Neutrophil (primary cell): ENCODE measurements around the gene TSPAN10.

ENCODE experiments used
- H3K27ac ChIP-seq: fragments of 200-600 bp; sonication (generic); 2 replicates; pipeline ENCODE4 v1.5.1; 2016; ENCODE audit warnings: mild to moderate bottlenecking, moderate library complexity
- H3K27me3 ChIP-seq: fragments of 200-600 bp; sonication (generic); 2 replicates; pipeline ENCODE4 v1.6.0; 2016; ENCODE audit warnings: mild to moderate bottlenecking
- H3K36me3 ChIP-seq: fragments of 200-600 bp; sonication (generic); 2 replicates; pipeline ENCODE4 v1.5.1; 2017
- H3K4me1 ChIP-seq, 2 experiments: fragments of 200-600 bp in 1 of 2; sonication (generic) in 1 of 2; 1 replicate in 1 of 2; 2 replicates in 1 of 2; pipeline versions ENCODE4 v1.5.1 to v1.6.1; 2013 to 2016; ENCODE audit warnings: low read depth in 1 of 2, low read length in 1 of 2, mild to moderate bottlenecking in 1 of 2, moderate library complexity in 1 of 2; ENCODE audit not compliant: control insufficient read depth in 1 of 2, insufficient read depth in 1 of 2
- H3K4me3 ChIP-seq, 2 experiments: fragments of 200-600 bp in 1 of 2; sonication (generic) in 1 of 2; 1 replicate in 1 of 2; 2 replicates in 1 of 2; pipeline ENCODE4 v1.5.1; 2013 to 2016; ENCODE audit warnings: low read depth in 1 of 2, low read length in 1 of 2, mild to moderate bottlenecking in 1 of 2, moderate library complexity in 1 of 2
- H3K9me3 ChIP-seq: fragments of 200-600 bp; sonication (generic); 2 replicates; pipeline ENCODE4 v1.5.1; 2016
- CTCF ChIP-seq: fragments of 200-600 bp; sonication (generic); IDR thresholded peaks from 2 replicates; pipeline ENCODE4 v1.5.1; 2016; ENCODE audit warnings: antibody characterized with exemption

TSPAN10 gene

GRCh38 chr17:81686614-81687013 lies 49.6 kb downstream of the TSPAN10 start:
- Histone ChIP-seq H3K36me3 (peaks cover 66% of the 10 kb centered on the region), H3K4me1 (peaks cover 23 to 25% of the 10 kb centered on the region in 2 experiments), H3K9me3 (no peaks in the 10 kb centered on the region), H3K27me3 (no peaks in the 10 kb centered on the region), H3K27ac (no peak overlapping the region), H3K4me3 (no peak overlapping the region)
- TF ChIP-seq CTCF = no peak

GRCh38 chr17:81687770-81688541 lies 51.0 kb downstream of the TSPAN10 start:
- H3K27ac ChIP-seq = no peak overlapping the region
- H3K4me3 ChIP-seq = no peak overlapping the region
- peaks cover 16 to 18% of the 10 kb centered on the region in 2 experiments for H3K4me1 ChIP-seq
- no peak for TF ChIP-seq CTCF
- H3K9me3 ChIP-seq = no peaks in the 10 kb centered on the region
- peaks cover 79% of the 10 kb centered on the region for H3K36me3 ChIP-seq
- H3K27me3 ChIP-seq = no peaks in the 10 kb centered on the region

GRCh38 chr17:81688616-81689015 lies 51.6 kb downstream of the TSPAN10 start:
- H3K27me3 ChIP-seq = no peaks in the 10 kb centered on the region
- no peaks in the 10 kb centered on the region for H3K9me3 ChIP-seq
- no peak for TF ChIP-seq CTCF
- no peak overlapping the region for H3K4me3 ChIP-seq
- peaks cover 86% of the 10 kb centered on the region for H3K36me3 ChIP-seq
- H3K4me1 ChIP-seq = peaks cover 13 to 14% of the 10 kb centered on the region in 2 experiments
- H3K27ac ChIP-seq = no peak overlapping the region

GRCh38 chr17:81690066-81690465 lies 53.1 kb downstream of the TSPAN10 start:
- peaks cover 5% of the 10 kb centered on the region in 2 experiments for H3K4me1 ChIP-seq
- no peaks in the 10 kb centered on the region for H3K9me3 ChIP-seq
- TF ChIP-seq CTCF = no peak
- no peak overlapping the region for H3K4me3 ChIP-seq
- no peaks in the 10 kb centered on the region for H3K27me3 ChIP-seq
- H3K36me3 ChIP-seq = peaks cover 100% of the 10 kb centered on the region
- H3K27ac ChIP-seq = no peak overlapping the region

GRCh38 chr17:81690549-81690948 lies 53.6 kb downstream of the TSPAN10 start:
- Histone ChIP-seq H3K9me3 (no peaks in the 10 kb centered on the region), H3K4me3 (no peak overlapping the region), H3K4me1 (peaks cover under 1% of the 10 kb centered on the region in 2 experiments), H3K36me3 (peaks cover 100% of the 10 kb centered on the region), H3K27ac (no peak overlapping the region), H3K27me3 (no peaks in the 10 kb centered on the region)
- TF ChIP-seq CTCF = no peak
